OCI-LY7 (cell line): Measurements from ENCODE around the gene FLCN. TPM values are rescaled to one million over a fixed set of nuclear protein-coding genes. Genes with fewer than 3 reads are reported as not detected.

ENCODE experiments used
- BruUV-seq: library from RNA; stranded (reverse); fragments of 400-500 nt; replicated peaks from 2 replicates; lab custom pipeline; 2021; lab: Mats Ljungman, UMichigan
- CTCF ChIA-PET: fragments of 300-600 bp; sonication (Branson Sonifier 250); formaldehyde crosslinking; loops from one replicate; lab custom pipeline; 2022; ENCODE audit warnings: antibody characterized with exemption; ENCODE audit not compliant: unreplicated experiment; lab: Charles Lee
- POLR2A ChIA-PET: fragments of 300-600 bp; sonication (Branson Sonifier 250); formaldehyde crosslinking; loops from one replicate; lab custom pipeline; 2022; ENCODE audit warnings: antibody characterized with exemption; lab: Charles Lee
- DNase-seq: peaks from one replicate; pipeline ENCODE4 v3.0.0-alpha.2; 2015; ENCODE audit warnings: low spot score
- H2AFZ ChIP-seq: fragments of 200-600 bp; sonication (generic), shearing (Covaris generic); 2 replicates; pipeline ENCODE4 v1.6.1; 2014; ENCODE audit warnings: mild to moderate bottlenecking, antibody characterized with exemption, low read length, moderate library complexity
- H3K27ac ChIP-seq: fragments of 200-600 bp; sonication (generic); 2 replicates; pipeline ENCODE4 v1.5.1; 2014; ENCODE audit warnings: mixed run types, low read depth, mild to moderate bottlenecking, moderate library complexity, low read length, inconsistent platforms; ENCODE audit not compliant: poor library complexity, severe bottlenecking
- H3K36me3 ChIP-seq: fragments of 200-600 bp; sonication (generic); 2 replicates; pipeline ENCODE4 v1.6.1; 2014; ENCODE audit warnings: mild to moderate bottlenecking, antibody characterized with exemption, low read length, moderate library complexity, mixed read lengths; ENCODE audit not compliant: insufficient read depth
- H3K4me1 ChIP-seq: fragments of 200-600 bp; sonication (generic); 2 replicates; pipeline ENCODE4 v1.5.1; 2014; ENCODE audit warnings: mild to moderate bottlenecking, low read length; ENCODE audit not compliant: insufficient read depth, poor library complexity, severe bottlenecking
- H3K4me2 ChIP-seq: fragments of 200-600 bp; sonication (generic); 2 replicates; pipeline ENCODE4 v1.6.1; 2014; ENCODE audit warnings: mild to moderate bottlenecking, low read length
- H3K4me3 ChIP-seq: fragments of 200-600 bp; sonication (generic); 2 replicates; pipeline ENCODE4 v1.5.1; 2014; ENCODE audit warnings: mild to moderate bottlenecking, low read depth, low read length; ENCODE audit not compliant: poor library complexity, severe bottlenecking
- H3K79me2 ChIP-seq: fragments of 200-600 bp; sonication (generic); 2 replicates; pipeline ENCODE4 v1.6.1; 2016; ENCODE audit warnings: low read depth, mild to moderate bottlenecking, low read length, moderate library complexity, mixed read lengths; ENCODE audit not compliant: insufficient read depth
- H3K9me2 ChIP-seq: fragments of 200-600 bp; sonication (generic); 2 replicates; pipeline ENCODE4 v1.6.1; 2016; ENCODE audit warnings: mild to moderate bottlenecking, low read length, mixed read lengths; ENCODE audit not compliant: insufficient read depth
- H3K9me3 ChIP-seq: fragments of 200-600 bp; sonication (generic); 2 replicates; pipeline ENCODE4 v1.6.1; 2014; ENCODE audit warnings: mild to moderate bottlenecking, mixed run types, low read length, mixed read lengths
- H4K20me1 ChIP-seq: fragments of 200-600 bp; sonication (generic); 2 replicates; pipeline ENCODE4 v1.6.1; 2014; ENCODE audit warnings: mild to moderate bottlenecking, antibody characterized with exemption, low read length, moderate library complexity, mixed read lengths; ENCODE audit not compliant: insufficient read depth
- EZH2phosphoT487 ChIP-seq: fragments of 200-600 bp; sonication (generic); IDR thresholded peaks from 2 replicates; pipeline ENCODE4 v1.6.1; 2018; ENCODE audit warnings: low read depth, borderline replicate concordance, mild to moderate bottlenecking, mixed run types, antibody characterized with exemption, low read length, moderate library complexity, mixed read lengths
- intact Hi-C: fragments of 100-400 bp; cut with micrococcal nuclease; formaldehyde crosslinking; loops from one replicate; pipeline ENCODE4 v1.10.0; 2022; ENCODE audit not compliant: unreplicated experiment
- total RNA-seq, 2 experiments: library from RNA; depleted of rRNA in 1 of 2; stranded (reverse); fragments of >200 nt in 1 of 2; shearing (Covaris generic) in 1 of 2; gene quantifications; 2 replicates each; pipeline ENCODE4 v1.2.3, GENCODE V29; 2014 to 2022
- TF ChIP-seq, protein P1 (sequence below): fragments of 200-600 bp; sonication (generic); conservative IDR thresholded peaks from 2 replicates; pipeline ENCODE4 v1.5.1; 2014; ENCODE audit warnings: mild to moderate bottlenecking, antibody characterized with exemption, low read length, moderate library complexity, mixed read lengths

The FLCN gene
- total RNA-seq, 2 experiments from 2014 or later, result 20.5 to 20.9 TPM

DNA sequence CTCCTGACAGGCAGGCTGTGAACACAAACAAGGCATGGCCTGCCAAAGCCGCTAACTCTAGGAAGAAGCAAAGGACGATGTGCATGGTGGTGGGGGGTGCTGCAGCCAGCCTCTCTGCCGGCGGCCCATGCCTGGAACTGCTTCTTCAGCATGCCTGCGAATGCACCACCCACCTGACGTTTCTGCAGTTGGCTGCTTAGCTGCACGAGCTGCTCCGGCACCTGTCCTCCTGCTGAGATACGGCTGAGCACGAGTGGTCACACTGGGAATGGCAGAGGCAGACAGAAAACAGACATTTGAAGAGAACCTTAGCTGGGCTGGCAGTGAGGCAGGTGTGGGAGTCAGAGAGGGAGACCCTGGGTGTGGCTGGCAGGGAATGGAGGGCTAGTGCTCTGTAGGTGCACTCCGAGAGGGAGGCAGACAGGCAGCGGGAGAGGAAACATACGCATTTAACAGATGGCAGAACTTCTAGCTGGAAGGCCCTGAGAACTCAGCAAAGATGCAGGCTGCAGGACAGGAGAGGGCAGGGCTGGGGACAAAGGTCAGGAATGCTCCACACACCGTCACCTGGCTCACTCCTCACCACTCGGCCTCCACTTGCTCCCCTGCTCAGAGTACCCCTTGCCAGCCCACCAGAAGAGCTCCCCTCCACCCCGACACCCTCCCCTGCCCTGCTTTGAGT is 5.2 kb downstream of the FLCN start:
- Histone ChIP-seq H3K4me2 (no peak overlapping the region), H3K79me2 (peaks cover 12% of the 10 kb centered on the region; the same call in 1 of the 2 replicates), H2AFZ (no peak overlapping the region), H4K20me1 (no peaks in the 10 kb centered on the region), H3K27ac (no peak overlapping the region), H3K9me3 (no peaks in the 10 kb centered on the region), H3K4me3 (no peak overlapping the region), H3K9me2 (no peaks in the 10 kb centered on the region), H3K4me1 (peaks cover 14% of the 10 kb centered on the region), H3K36me3 (peaks cover 24% of the 10 kb centered on the region; the same call in 1 of the 2 replicates)
- POLR2A ChIA-PET, result interaction anchor here (0.6 kb wide), 1 partner anchor 110 kb away, joined by 3 read pairs; no protein-coding TSS in a partner anchor
- CTCF ChIA-PET, result no interaction called here
- TF ChIP-seq EZH2phosphoT487, result no peak
- TF ChIP-seq, protein P1, sequence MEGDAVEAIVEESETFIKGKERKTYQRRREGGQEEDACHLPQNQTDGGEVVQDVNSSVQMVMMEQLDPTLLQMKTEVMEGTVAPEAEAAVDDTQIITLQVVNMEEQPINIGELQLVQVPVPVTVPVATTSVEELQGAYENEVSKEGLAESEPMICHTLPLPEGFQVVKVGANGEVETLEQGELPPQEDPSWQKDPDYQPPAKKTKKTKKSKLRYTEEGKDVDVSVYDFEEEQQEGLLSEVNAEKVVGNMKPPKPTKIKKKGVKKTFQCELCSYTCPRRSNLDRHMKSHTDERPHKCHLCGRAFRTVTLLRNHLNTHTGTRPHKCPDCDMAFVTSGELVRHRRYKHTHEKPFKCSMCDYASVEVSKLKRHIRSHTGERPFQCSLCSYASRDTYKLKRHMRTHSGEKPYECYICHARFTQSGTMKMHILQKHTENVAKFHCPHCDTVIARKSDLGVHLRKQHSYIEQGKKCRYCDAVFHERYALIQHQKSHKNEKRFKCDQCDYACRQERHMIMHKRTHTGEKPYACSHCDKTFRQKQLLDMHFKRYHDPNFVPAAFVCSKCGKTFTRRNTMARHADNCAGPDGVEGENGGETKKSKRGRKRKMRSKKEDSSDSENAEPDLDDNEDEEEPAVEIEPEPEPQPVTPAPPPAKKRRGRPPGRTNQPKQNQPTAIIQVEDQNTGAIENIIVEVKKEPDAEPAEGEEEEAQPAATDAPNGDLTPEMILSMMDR, result no peak
- no peak for DNase-seq
- intact Hi-C loops, result no loop called here
- no TSS peak for BruUV-seq

DNA sequence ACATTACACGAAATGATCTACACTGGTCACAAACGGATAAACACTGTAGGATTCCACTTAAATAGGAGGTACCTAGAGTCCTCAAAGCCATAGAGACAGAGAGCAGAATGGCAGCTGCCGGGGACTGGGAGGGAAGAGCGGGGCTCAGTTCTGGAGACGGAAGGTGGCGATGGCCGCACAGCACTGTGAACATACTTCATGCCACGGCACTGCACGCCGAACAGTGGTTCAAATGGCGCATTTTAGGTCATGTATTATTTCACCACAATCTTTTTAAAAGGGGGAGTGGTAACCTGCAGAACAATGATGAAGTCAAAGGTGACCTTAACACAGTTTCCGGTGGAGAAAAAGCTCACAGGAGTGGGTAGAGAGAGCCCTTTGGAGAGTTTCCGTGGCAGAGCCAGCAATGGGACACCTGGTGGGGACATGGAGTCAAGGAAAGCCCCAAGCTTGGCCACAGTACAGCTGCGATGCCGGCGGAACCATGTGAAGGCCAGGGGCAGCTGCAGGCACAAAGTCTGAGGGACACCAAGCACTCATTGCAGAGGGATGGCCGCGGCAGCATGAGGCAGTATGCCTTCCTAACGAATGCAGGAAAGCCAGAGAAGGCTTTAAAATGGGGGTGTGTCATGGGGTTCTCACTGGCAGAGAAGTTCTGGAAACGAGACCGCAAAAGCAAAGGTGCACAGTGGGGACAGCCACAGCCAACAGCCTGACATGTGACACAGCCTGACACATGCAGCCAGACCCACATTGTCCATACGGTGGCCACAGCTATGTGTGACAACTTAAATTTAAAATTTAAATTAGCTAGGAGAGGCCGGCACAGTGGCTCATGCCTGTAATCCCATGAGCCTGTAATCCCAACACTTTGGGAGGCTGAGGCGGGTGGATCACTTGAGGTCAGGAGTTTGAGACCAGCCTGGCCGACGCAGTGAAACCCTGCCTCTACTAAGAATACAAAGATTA is 7.3 kb downstream of the FLCN start:
- TF ChIP-seq, protein P1, result no peak
- TF ChIP-seq EZH2phosphoT487, result no peak
- intact Hi-C loops, result no loop called here
- Histone ChIP-seq H3K27ac (no peak overlapping the region), H3K4me2 (no peak overlapping the region), H3K4me3 (no peak overlapping the region), H2AFZ (no peak overlapping the region), H3K79me2 (no peaks in the 10 kb centered on the region), H3K9me3 (no peaks in the 10 kb centered on the region), H4K20me1 (no peaks in the 10 kb centered on the region; the same call in 1 of the 2 replicates), H3K9me2 (no peaks in the 10 kb centered on the region), H3K36me3 (peaks cover 42% of the 10 kb centered on the region; the same call in 1 of the 2 replicates), H3K4me1 (no peaks in the 10 kb centered on the region)
- DNase-seq, result no peak
- POLR2A ChIA-PET, result interaction anchor here (0.7 kb wide), 1 partner anchor 71 kb away, joined by 5 read pairs; no protein-coding TSS in a partner anchor
- CTCF ChIA-PET, result no interaction called here
- no TSS peak for BruUV-seq
